ENCODE results near the gene SNRPD2.
A peak's percentile ranks its signal among the peaks of the same experiment; 100 is the strongest.

The SNRPD2 gene

GRCh38 chr19:45657520-45658167 is 34.1 kb downstream of the SNRPD2 start:
- DNase-seq (ENCODE audit: low spot score) = no peak

GRCh38 chr19:45655073-45655472 is 36.7 kb downstream of the SNRPD2 start:
- DNase-seq (ENCODE audit: low spot score) = no peak

GRCh38 chr19:45653634-45654033 is 38.1 kb downstream of the SNRPD2 start:
- no peak for DNase-seq (ENCODE audit: low spot score)

- DNase-seq (ENCODE audit: low spot score) = no peak
Observed at GRCh38 chr19:45650722-45651121, 41.0 kb downstream of the SNRPD2 start.

GRCh38 chr19:45646345-45646698 is 45.4 kb downstream of the SNRPD2 start:
- DNase-seq (ENCODE audit: low spot score) = no peak

GRCh38 chr19:45645631-45646344 is 46.0 kb downstream of the SNRPD2 start:
- peak; percentile 98 for DNase-seq (ENCODE audit: low spot score)

- no peak for DNase-seq (ENCODE audit: low spot score)
Observed at GRCh38 chr19:45645068-45645630, 46.6 kb downstream of the SNRPD2 start.

GRCh38 chr19:45643927-45644771 is 47.6 kb downstream of the SNRPD2 start:
- peak; percentile 31 for DNase-seq (ENCODE audit: low spot score)

- peak; percentile 89 for DNase-seq (ENCODE audit: low spot score)
Observed at GRCh38 chr19:45643024-45643926, 48.5 kb downstream of the SNRPD2 start.

- peak; percentile 48 for DNase-seq (ENCODE audit: low spot score)
Observed at GRCh38 chr19:45641274-45642105, 50.3 kb downstream of the SNRPD2 start.

- no peak for DNase-seq (ENCODE audit: low spot score)
Observed at GRCh38 chr19:45640849-45641273, 50.9 kb downstream of the SNRPD2 start.

GRCh38 chr19:45638930-45639729 is 52.6 kb downstream of the SNRPD2 start, which contains the start of gene EML2:
TSS of gene EML2 (minus strand) at chr19:45639397. CDS start at chr19:45639376, 21 bp downstream.
- no peak for DNase-seq (ENCODE audit: low spot score)

- no peak for DNase-seq (ENCODE audit: low spot score)
Observed at GRCh38 chr19:45637890-45638667, 53.7 kb downstream of the SNRPD2 start.
